Measurements from ENCODE around the gene MIDN. TPM values are rescaled to one million over a fixed set of nuclear protein-coding genes. Genes with fewer than 3 reads are reported as not detected.
A peak's percentile ranks its signal among the peaks of the same experiment; 100 is the strongest.
"Not testable (repeated sequence)": the region's sequence is repeated elsewhere in the genome, so short reads cannot be mapped to it uniquely, and the experiment has no call there.

The MIDN gene
- 64.5 to 75.3 TPM (median 68.3 TPM) in 3 replicates for total RNA-seq
- long read RNA-seq, partial matches to known transcripts: 1 of 7 reads
- long read RNA-seq, other reads (novel, unspliced or antisense): 3 of 7 reads

DNA sequence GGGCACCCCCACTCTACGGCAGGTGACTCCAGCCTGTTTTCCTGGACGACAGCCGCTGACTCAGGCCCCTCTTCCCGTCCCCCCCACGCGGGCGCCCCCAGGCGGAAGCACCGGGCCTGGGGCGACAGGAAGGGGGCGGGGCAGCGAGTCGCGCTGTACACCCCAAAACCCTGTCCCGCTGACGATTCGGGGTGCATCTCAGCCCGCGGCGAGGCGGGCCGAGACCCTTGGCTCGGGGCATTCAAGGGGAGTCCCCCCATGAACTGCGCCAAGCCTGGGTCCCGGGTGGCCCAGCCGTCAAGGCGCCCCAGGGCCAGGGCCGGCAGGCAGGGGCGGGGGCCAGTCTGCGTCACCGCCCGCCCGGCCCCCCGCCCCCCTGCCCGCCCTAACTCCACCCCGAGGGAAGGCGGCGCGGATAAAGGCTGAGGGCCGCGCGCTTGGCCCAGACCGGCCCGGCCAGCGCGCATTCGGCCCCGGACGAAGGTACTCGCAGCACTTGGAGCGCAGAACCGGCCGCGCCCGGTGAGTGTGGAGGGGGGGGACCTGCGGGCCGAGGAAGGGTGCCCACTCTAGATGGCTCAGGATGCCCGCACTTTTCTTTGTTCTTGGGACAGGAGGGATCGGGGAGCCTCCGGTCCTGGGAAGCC is at the start of gene MIDN:
Gene MIDN, plus strand, starts transcription at position 445 of the 647 bp plus-strand sequence. CDS start 1,714 bp downstream, outside the sequence.
- Mint-ChIP-seq H3K4me1 (ENCODE audit: low read depth) (peaks cover 13% of the 10 kb centered on the region), H3K36me3 (ENCODE audit: low read depth) (peaks cover 8% of the 10 kb centered on the region), H3K27ac (ENCODE audit: unreplicated experiment) (peak within 1 kb of the TSS; percentile 86), H3K27me3 (ENCODE audit: low read depth) (no peaks in the 10 kb centered on the region), H3K4me3 (ENCODE audit: unreplicated experiment) (peak within 1 kb of the TSS; percentile 77), H3K9me3 (ENCODE audit: low read depth) (no peaks in the 10 kb centered on the region)
- no peak for DNase-seq (ENCODE audit: low spot score)
- TF ChIP-seq, protein P1, sequence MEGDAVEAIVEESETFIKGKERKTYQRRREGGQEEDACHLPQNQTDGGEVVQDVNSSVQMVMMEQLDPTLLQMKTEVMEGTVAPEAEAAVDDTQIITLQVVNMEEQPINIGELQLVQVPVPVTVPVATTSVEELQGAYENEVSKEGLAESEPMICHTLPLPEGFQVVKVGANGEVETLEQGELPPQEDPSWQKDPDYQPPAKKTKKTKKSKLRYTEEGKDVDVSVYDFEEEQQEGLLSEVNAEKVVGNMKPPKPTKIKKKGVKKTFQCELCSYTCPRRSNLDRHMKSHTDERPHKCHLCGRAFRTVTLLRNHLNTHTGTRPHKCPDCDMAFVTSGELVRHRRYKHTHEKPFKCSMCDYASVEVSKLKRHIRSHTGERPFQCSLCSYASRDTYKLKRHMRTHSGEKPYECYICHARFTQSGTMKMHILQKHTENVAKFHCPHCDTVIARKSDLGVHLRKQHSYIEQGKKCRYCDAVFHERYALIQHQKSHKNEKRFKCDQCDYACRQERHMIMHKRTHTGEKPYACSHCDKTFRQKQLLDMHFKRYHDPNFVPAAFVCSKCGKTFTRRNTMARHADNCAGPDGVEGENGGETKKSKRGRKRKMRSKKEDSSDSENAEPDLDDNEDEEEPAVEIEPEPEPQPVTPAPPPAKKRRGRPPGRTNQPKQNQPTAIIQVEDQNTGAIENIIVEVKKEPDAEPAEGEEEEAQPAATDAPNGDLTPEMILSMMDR (IDR thresholded peaks at IDR 0.05): no peak

DNA sequence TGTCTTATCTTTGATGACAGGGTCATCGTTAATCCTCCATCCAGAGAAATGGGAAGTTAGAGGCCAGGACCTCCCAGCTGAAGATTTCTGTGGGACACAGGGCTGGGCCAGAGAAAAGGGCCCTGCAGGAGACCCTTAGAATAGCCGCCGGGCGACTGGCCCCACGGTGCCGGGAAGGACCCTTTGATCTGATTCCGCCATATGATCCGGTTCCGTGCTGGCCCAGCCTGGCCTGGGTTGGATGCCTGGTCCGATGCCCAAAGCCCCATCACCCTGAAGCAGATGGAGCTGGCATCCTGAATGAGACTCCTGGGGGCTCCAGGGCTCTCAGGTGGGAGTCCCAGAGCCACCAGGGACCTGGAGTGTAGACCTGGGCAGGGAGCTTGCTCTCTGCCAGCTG is 48.9 kb upstream of the MIDN start:
- H3K36me3 Mint-ChIP-seq (ENCODE audit: low read depth): no peaks in the 10 kb centered on the region
- TF ChIP-seq, protein P1 (IDR thresholded peaks at IDR 0.05): no peak
- no peak overlapping the region for H3K27ac Mint-ChIP-seq (ENCODE audit: unreplicated experiment)
- no peak overlapping the region for H3K4me3 Mint-ChIP-seq (ENCODE audit: unreplicated experiment)
- no peak for DNase-seq (ENCODE audit: low spot score)
- H3K9me3 Mint-ChIP-seq (ENCODE audit: low read depth): no peaks in the 10 kb centered on the region
- H3K4me1 Mint-ChIP-seq (ENCODE audit: low read depth): peaks cover 11% of the 10 kb centered on the region
- H3K27me3 Mint-ChIP-seq (ENCODE audit: low read depth): no peaks in the 10 kb centered on the region

DNA sequence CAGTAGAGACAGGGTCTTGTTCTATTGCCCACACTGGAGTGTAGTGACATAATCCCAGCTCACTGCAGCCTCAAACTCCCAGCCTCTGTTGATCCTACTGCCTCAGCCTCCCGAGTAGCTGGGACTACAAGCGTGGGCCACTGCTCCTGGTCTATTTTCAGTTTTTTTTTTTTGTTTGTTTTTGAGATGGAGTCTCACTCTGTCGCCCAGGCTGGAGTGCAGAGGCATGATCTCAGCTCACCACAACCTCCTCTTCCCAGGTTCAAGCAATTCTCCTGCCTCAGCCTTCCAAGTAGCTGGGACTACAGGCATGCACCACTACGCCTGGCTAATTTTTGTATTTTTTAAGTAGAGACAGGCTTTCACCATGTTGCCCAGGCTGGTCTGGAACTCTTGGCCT is 47.8 kb upstream of the MIDN start:
- not testable (repeated sequence) for DNase-seq (ENCODE audit: low spot score); H3K27ac Mint-ChIP-seq (ENCODE audit: unreplicated experiment); H3K36me3 Mint-ChIP-seq (ENCODE audit: low read depth); H3K9me3 Mint-ChIP-seq (ENCODE audit: low read depth); H3K4me3 Mint-ChIP-seq (ENCODE audit: unreplicated experiment); H3K27me3 Mint-ChIP-seq (ENCODE audit: low read depth)
- H3K4me1 Mint-ChIP-seq (ENCODE audit: low read depth): peaks cover 12% of the 10 kb centered on the region

DNA sequence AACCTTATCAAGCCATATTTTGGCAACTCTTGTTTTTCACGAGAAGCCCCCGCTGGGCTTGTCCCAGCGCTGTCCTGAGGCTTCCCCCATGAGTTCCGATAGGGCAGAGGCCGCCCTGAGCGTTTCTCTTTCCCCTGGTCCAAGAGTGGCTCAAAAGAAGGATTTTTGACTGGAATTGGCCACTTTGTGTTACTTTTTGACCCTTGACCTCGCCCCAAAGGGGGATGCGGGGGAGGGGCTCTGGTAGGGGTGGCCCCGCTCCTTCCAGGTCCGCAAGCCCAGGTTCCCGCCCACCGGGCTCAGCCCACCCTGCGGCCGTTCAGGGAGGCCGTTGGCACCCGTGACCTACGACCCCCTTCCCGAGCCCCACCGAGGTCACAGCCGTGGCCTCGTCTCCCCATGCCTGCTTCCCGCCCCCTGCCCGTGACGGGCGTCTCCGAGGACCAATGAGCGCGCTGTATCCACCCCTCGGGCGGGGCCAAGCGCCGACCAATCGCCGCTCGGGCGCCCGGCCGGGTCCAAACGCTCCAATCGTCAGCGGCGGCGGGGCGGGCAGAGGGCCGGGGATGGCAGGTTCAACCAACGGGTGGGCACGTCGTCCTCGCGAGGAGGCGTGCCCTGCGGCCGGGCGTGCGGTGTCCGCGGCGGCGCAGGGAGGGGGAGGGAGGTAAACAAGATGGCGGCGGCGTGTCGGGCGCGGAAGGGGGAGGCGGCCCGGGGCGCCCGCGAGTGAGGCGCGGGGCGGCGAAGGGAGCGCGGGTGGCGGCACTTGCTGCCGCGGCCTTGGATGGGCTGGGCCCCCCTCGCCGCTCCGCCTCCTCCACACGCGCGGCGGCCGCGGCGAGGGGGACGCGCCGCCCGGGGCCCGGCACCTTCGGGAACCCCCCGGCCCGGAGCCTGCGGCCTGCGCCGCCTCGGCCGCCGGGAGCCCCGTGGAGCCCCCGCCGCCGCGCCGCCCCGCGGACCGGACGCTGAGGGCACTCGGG is 43.0 kb upstream of the MIDN start, which contains the start of gene STK11:
Gene STK11, plus strand, starts transcription at position 665 of the 986 bp plus-strand sequence. CDS start 1,136 bp downstream, outside the sequence.
- Mint-ChIP-seq H3K27ac (ENCODE audit: unreplicated experiment) (peak within 1 kb of the TSS; percentile 94), H3K4me3 (ENCODE audit: unreplicated experiment) (peak within 1 kb of the TSS; percentile 90), H3K9me3 (ENCODE audit: low read depth) (no peaks in the 10 kb centered on the region), H3K4me1 (ENCODE audit: low read depth) (peaks cover 43% of the 10 kb centered on the region), H3K27me3 (ENCODE audit: low read depth) (no peaks in the 10 kb centered on the region), H3K36me3 (ENCODE audit: low read depth) (no peaks in the 10 kb centered on the region)
- TF ChIP-seq, protein P1 (IDR thresholded peaks at IDR 0.05): no peak
- peak; percentile 100 for DNase-seq (ENCODE audit: low spot score)

DNA sequence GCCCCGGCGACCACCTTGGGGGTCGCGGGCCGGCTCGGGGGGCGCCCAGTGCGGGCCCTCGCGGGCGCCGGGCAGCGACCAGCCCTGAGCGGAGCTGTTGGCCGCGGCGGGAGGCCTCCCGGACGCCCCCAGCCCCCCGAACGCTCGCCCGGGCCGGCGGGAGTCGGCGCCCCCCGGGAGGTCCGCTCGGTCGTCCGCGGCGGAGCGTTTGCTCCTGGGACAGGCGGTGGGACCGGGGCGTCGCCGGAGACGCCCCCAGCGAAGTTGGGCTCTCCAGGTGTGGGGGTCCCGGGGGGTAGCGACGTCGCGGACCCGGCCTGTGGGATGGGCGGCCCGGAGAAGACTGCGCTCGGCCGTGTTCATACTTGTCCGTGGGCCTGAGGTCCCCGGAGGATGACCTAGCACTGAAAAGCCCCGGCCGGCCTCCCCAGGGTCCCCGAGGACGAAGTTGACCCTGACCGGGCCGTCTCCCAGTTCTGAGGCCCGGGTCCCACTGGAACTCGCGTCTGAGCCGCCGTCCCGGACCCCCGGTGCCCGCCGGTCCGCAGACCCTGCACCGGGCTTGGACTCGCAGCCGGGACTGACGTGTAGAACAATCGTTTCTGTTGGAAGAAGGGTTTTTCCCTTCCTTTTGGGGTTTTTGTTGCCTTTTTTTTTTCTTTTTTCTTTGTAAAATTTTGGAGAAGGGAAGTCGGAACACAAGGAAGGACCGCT is 42.1 kb upstream of the MIDN start:
- peak overlapping the region; percentile 90 for H3K4me3 Mint-ChIP-seq (ENCODE audit: unreplicated experiment)
- no peaks in the 10 kb centered on the region for H3K27me3 Mint-ChIP-seq (ENCODE audit: low read depth)
- DNase-seq (ENCODE audit: low spot score): no peak
- peaks cover 44% of the 10 kb centered on the region for H3K4me1 Mint-ChIP-seq (ENCODE audit: low read depth)
- no peaks in the 10 kb centered on the region for H3K36me3 Mint-ChIP-seq (ENCODE audit: low read depth)
- peak overlapping the region; percentile 94 for H3K27ac Mint-ChIP-seq (ENCODE audit: unreplicated experiment)
- TF ChIP-seq, protein P1 (IDR thresholded peaks at IDR 0.05): no peak
- no peaks in the 10 kb centered on the region for H3K9me3 Mint-ChIP-seq (ENCODE audit: low read depth)
